ENCODE data around the gene OCIAD1. TPM values are rescaled to one million over a fixed set of nuclear protein-coding genes. Genes with fewer than 3 reads are reported as not detected.

Gene OCIAD1
- total and polyA plus RNA-seq, 2 donors (not counting 1 experiment from before 2014, with no cell fraction given), result 82.3 to 119 TPM

GRCh38 chr4:48796927-48797679, 33.8 kb upstream of the OCIAD1 start:
- H3K36me3 ChIP-seq (replicated peaks in 1 of 2; ENCODE audit: control extremely low read depth in 1 of 2, control insufficient read depth in 1 of 2, extremely low read depth in 1 of 2, insufficient read depth in 2 of 2, low read length in 1 of 2), result no peaks in the 10 kb centered on the region
- TF ChIP-seq EZH2 (IDR thresholded peaks at IDR 0.05; ENCODE audit: borderline replicate concordance, insufficient read depth, low read depth, low read length, poor library complexity, severe bottlenecking), result no peak
- TF ChIP-seq CTCF (IDR thresholded peaks at IDR 0.05), result no peak
- no peak overlapping the region for H3K4me2 ChIP-seq (replicated peaks; ENCODE audit: low read depth, low read length, poor library complexity, severe bottlenecking)
- peaks cover 29% of the 10 kb centered on the region for H3K4me1 Mint-ChIP-seq
- no peaks in the 10 kb centered on the region for H3K27me3 ChIP-seq (replicated peaks in 1 of 4; ENCODE audit: control extremely low read depth in 1 of 4, control insufficient read depth in 3 of 4, insufficient read depth in 4 of 4, low read length in 3 of 4)
- no peak overlapping the region for H3K4me3 Mint-ChIP-seq
- H3K27ac Mint-ChIP-seq, result no peak overlapping the region
- H3K79me2 ChIP-seq (ENCODE audit: control insufficient read depth, insufficient read depth, low read length), result no peaks in the 10 kb centered on the region
- H3K27me3 Mint-ChIP-seq, result no peaks in the 10 kb centered on the region
- no peak for ATAC-seq (ENCODE audit: low read depth)
- H4K20me1 ChIP-seq (ENCODE audit: control insufficient read depth, insufficient read depth, low read length, poor library complexity, severe bottlenecking), result no peaks in the 10 kb centered on the region
- no peak overlapping the region for H3K27ac ChIP-seq (ENCODE audit: low read length in 2 of 2)
- H3K9me3 ChIP-seq (ENCODE audit: control extremely low read depth in 1 of 3, control insufficient read depth in 2 of 3, insufficient read depth in 1 of 3, low read length in 2 of 3), result no peaks in the 10 kb centered on the region
- intact Hi-C loops (cut with micrococcal nuclease), result no loop called here
- H3K4me1 ChIP-seq (ENCODE audit: control insufficient read depth in 2 of 2, insufficient read depth in 2 of 2, low read length in 2 of 2), result peaks cover 24 to 31% of the 10 kb centered on the region in 2 donors
- ChIA-PET POLR2A (no interaction called here), CTCF (interaction anchor here (0.7 kb wide), 1 partner anchor 220 kb away, joined by 3 read pairs; no protein-coding TSS in a partner anchor)
- H3K9me3 Mint-ChIP-seq (ENCODE audit: insufficient read depth), result no peaks in the 10 kb centered on the region
- 100% methylated on average over 1 of the region's 1 CpG for WGBS (ENCODE audit: insufficient coverage)
- no peak overlapping the region for H2AFZ ChIP-seq (ENCODE audit: insufficient read depth, low read depth, low read length, poor library complexity, severe bottlenecking)
- H3K4me3 ChIP-seq (ENCODE audit: control extremely low read depth in 1 of 5, extremely low read depth in 1 of 5, insufficient read depth in 1 of 5, low read depth in 2 of 5, low read length in 4 of 5), result no peak overlapping the region
- no peak for DNase-seq
- H3K9ac ChIP-seq (ENCODE audit: low read length), result no peak overlapping the region

- Histone ChIP-seq H3K9me3 (ENCODE audit: control extremely low read depth in 1 of 3, control insufficient read depth in 2 of 3, insufficient read depth in 1 of 3, low read length in 2 of 3) (no peaks in the 10 kb centered on the region), H3K79me2 (ENCODE audit: control insufficient read depth, insufficient read depth, low read length) (no peaks in the 10 kb centered on the region), H4K20me1 (ENCODE audit: control insufficient read depth, insufficient read depth, low read length, poor library complexity, severe bottlenecking) (no peaks in the 10 kb centered on the region), H3K27me3 (replicated peaks in 1 of 4; ENCODE audit: control extremely low read depth in 1 of 4, control insufficient read depth in 3 of 4, insufficient read depth in 4 of 4, low read length in 3 of 4) (no peaks in the 10 kb centered on the region), H3K27ac (ENCODE audit: low read length in 2 of 2) (no peak overlapping the region), H3K4me2 (replicated peaks; ENCODE audit: low read depth, low read length, poor library complexity, severe bottlenecking) (no peak overlapping the region), H3K9ac (ENCODE audit: low read length) (no peak overlapping the region), H2AFZ (ENCODE audit: insufficient read depth, low read depth, low read length, poor library complexity, severe bottlenecking) (no peak overlapping the region), H3K4me3 (ENCODE audit: control extremely low read depth in 1 of 5, extremely low read depth in 1 of 5, insufficient read depth in 1 of 5, low read depth in 2 of 5, low read length in 4 of 5) (no peak overlapping the region), H3K4me1 (ENCODE audit: control insufficient read depth in 2 of 2, insufficient read depth in 2 of 2, low read length in 2 of 2) (peaks cover 18 to 25% of the 10 kb centered on the region in 2 donors), H3K36me3 (replicated peaks in 1 of 2; ENCODE audit: control extremely low read depth in 1 of 2, control insufficient read depth in 1 of 2, extremely low read depth in 1 of 2, insufficient read depth in 2 of 2, low read length in 1 of 2) (no peaks in the 10 kb centered on the region)
- ATAC-seq (ENCODE audit: low read depth) (no peak), DNase-seq (no peak)
- H3K4me3 Mint-ChIP-seq, result no peak overlapping the region
- peaks cover 21% of the 10 kb centered on the region for H3K4me1 Mint-ChIP-seq
- no peaks in the 10 kb centered on the region for H3K9me3 Mint-ChIP-seq (ENCODE audit: insufficient read depth)
- CTCF ChIA-PET, result no interaction called here
- H3K27me3 Mint-ChIP-seq, result no peaks in the 10 kb centered on the region
- TF ChIP-seq CTCF (IDR thresholded peaks at IDR 0.05), result no peak
- WGBS (ENCODE audit: insufficient coverage), result no CpG with 5 or more reads among the region's 2 CpGs
- H3K27ac Mint-ChIP-seq, result no peak overlapping the region
- POLR2A ChIA-PET, result no interaction called here
- intact Hi-C loops (cut with micrococcal nuclease), result no loop called here
Measured at GRCh38 chr4:48798117-48798516, 32.8 kb upstream of the OCIAD1 start.

Measured in B cell (primary cell).